HS-5 (cell line): ENCODE data around the gene ABCF1.
"Not testable (repeated sequence)": the region's sequence is repeated elsewhere in the genome, so short reads cannot be mapped to it uniquely, and the experiment has no call there.

Experiments
- DNase-seq: peaks from one replicate; pipeline ENCODE4 v3.0.0-alpha.2; 2012; ENCODE audit warnings: low read depth

The ABCF1 gene

DNA sequence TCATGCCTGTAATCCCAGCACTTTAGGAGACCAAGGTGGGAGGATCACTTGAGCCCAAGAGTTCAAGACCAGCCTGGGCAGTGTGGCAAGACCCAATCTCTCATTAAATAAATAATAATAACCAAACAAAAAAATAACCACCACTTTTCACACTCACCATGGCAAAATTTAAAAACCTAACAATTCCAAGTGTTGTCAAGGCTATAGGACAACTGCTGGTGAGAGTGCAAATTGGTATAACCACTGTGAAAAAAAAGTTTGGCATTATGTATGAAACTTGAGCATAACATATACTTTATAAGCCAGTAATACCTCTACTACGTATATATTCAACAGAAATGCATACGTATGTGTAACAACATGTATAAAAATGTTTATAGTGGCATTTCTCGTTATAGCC lies 10.3 kb upstream of the ABCF1 start:
- no peak for DNase-seq

GRCh38 chr6:30562470-30563425 lies 8.5 kb upstream of the ABCF1 start:
- DNase-seq, result no peak

DNA sequence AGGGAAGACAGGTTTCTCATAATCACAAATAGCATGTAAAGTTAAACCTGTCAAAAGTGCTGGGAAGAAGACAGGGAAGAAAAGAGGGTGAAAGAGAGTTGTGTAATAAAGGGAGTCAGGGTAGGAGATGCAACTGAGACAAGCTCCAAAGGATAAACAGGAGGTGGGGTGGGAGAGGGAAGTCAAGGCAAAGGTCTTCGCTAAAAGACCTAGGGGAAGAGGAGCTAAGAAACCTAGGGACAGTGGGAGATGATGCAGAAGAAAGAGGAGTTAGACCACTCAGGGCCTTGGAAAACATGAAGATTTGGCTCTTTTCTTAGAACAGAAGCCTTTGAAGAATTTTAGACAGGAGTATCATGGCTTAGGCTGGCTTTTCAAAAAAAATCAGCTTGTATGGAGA lies 7.1 kb upstream of the ABCF1 start:
- DNase-seq, result no peak

GRCh38 chr6:30565772-30566171 lies 5.5 kb upstream of the ABCF1 start:
- DNase-seq, result no peak

GRCh38 chr6:30568245-30568644 lies 3.0 kb upstream of the ABCF1 start:
- no peak for DNase-seq

DNA sequence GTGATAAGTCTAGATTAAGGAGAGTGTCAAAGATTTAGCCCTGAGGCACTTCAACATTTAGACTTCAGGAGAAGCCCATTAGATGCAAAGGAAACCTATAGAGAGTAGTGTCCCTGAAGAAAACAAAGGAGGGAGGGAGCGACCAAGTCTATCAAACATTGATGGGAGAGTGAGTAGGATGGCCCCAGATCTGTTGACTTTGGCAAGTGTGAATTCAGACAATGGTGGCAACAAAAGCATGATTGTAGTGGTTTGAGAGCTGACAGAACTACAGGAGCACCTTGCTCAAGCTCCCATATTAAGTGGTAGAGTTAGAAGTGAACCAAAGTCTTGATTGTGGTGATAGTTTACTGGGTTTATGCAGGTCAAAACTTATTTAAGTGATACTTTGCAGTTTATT lies 979 bp upstream of the ABCF1 start:
- DNase-seq, result no peak

DNA sequence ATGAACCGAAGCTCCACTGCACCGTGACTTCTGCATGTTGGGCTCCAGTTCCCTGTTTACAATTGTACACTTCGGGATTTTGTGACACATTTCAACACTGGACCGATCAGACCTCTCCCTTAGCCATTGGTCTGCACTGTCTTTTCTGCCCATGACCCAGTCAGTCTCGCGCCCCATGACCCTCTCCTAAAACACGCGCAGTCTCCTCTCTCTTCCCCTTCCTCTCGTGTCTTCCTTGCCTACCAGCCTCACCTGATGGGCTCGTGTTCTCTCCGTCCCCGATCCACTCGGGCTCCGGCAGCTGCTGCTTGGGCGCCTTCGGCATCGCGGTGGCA lies 535 bp upstream of the ABCF1 start:
- no peak for DNase-seq

DNA sequence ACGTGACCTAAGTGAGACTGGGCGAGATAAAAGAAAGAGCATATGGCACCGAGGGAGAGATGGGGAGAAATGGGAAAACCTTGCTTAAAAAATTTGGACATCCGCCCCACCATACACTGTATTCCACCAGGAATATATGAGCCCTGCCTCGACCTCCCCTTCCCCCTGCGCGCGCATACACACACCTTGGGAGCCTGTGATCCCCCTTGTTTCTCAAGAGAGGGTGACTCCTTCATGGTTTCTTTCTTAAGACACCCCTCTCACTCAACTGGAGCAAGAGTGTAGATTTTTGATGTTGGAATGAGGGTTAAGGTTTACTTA lies 480 bp downstream of the ABCF1 start:
- no peak for DNase-seq

- no peak for DNase-seq
These were observed 906 bp downstream of the ABCF1 start for GRCh38 chr6:30572148-30572547.

- no peak for DNase-seq
These were observed 1.9 kb downstream of the ABCF1 start for GRCh38 chr6:30573113-30573512.

DNA sequence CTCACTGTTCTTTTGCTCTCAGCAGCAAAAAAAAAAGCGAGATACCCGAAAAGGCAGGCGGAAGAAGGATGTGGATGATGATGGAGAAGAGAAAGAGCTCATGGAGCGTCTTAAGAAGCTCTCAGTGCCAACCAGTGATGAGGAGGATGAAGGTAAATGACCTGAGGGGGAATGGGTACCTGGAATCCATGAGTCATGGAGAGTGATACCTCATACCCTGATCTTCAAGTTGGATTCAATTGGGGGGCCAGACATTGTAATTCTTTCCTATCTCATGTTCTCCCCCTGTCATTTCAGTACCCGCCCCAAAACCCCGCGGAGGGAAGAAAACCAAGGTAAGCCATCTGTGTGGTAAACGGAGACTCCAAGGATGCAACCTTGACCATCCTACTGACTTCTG lies 6.8 kb downstream of the ABCF1 start:
- DNase-seq, result no peak

DNA sequence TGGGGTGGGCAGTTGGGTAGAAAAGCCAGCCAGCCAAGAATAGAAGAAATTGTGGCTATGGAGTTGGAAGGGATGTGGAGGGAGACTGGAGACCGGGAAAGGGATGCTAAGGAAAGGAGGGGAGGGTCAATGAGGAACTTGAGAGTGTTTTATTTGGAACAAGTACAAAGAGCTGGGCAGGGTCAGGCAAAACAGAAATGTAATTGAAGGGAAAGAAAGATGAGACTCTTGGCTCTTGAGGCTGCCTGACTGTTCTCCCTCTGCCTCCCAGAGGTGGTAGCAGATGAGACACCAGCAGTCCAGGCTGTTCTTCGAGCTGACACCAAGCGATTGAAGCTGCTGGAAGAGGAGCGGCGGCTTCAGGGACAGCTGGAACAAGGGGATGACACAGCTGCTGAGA lies 12.7 kb downstream of the ABCF1 start:
- DNase-seq, result no peak

DNA sequence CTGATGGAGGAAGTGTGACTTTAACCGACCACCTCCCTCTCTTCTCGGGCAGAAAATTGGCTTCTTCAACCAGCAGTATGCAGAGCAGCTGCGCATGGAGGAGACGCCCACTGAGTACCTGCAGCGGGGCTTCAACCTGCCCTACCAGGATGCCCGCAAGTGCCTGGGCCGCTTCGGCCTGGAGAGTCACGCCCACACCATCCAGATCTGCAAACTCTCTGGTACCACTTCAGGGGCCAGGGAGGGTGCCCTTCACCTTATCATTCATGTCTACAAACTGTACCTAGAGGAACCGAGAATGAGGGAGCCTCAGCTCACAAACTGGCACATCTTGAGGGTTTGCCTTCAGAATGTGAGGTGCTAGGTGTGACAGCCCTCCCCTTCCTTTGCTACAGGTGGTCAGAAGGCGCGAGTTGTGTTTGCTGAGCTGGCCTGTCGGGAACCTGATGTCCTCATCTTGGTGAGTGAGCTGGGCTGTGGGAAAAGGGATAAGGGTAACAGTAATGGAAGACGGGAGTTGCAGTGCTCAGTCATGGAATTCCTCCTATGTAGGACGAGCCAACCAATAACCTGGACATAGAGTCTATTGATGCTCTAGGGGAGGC lies 18.6 kb downstream of the ABCF1 start:
- no peak for DNase-seq

GRCh38 chr6:30590509-30590908 lies 19.3 kb downstream of the ABCF1 start:
- DNase-seq, result no peak

DNA sequence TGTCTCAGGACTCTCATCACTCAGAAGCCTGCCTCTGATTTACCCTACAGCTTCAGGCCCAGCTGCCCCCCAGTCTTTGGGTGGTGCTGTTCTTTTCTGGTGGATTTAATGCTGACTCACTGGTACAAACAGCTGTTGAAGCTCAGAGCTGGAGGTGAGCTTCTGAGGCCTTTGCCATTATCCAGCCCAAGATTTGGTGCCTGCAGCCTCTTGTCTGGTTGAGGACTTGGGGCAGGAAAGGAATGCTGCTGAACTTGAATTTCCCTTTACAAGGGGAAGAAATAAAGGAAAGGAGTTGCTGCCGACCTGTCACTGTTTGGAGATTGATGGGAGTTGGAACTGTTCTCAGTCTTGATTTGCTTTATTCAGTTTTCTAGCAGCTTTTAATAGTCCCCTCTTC lies 19.8 kb downstream of the ABCF1 start:
- DNase-seq, result no peak

- no peak for DNase-seq
These were observed 21.0 kb downstream of the ABCF1 start for GRCh38 chr6:30592287-30592686.

- not testable (repeated sequence) for DNase-seq
These were observed 26.3 kb downstream of the ABCF1 start for GRCh38 chr6:30597315-30598144.

DNA sequence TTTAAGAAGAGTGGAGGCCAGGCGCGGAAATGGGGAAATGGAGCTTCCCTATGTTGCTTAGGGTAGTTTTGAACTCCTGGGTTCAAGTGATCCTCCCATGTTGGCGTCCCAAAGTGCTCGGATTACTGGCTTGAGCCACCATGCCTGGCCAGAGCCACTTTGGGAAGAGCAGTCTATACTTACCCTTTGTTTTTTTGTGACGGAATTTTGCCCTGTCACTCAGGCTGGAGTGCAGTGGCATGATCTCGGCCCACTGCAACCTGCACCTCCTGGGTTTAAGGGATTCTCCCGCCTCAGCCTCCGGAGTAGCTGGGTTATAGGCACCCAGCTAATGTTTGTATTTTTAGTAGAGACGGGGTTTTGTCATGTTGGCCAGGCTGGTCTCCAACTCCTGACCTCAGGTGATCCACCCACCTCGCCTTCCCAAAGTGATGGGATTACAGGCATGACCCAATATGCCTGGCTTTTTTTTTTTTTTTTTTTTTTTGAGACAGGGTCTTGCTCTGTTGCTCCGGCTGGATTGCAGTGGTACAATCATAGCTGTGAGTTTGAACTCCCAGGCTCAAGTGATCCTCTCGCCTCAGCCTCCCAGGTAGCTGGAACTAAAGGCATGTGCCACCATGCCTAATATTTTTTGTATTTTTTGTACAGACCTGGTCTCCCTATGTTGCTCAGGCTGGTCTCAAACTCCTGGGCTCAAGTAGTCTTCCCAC lies 27.8 kb downstream of the ABCF1 start:
- no peak for DNase-seq

- DNase-seq, result no peak
These were observed 28.5 kb downstream of the ABCF1 start for GRCh38 chr6:30599625-30600324.

DNA sequence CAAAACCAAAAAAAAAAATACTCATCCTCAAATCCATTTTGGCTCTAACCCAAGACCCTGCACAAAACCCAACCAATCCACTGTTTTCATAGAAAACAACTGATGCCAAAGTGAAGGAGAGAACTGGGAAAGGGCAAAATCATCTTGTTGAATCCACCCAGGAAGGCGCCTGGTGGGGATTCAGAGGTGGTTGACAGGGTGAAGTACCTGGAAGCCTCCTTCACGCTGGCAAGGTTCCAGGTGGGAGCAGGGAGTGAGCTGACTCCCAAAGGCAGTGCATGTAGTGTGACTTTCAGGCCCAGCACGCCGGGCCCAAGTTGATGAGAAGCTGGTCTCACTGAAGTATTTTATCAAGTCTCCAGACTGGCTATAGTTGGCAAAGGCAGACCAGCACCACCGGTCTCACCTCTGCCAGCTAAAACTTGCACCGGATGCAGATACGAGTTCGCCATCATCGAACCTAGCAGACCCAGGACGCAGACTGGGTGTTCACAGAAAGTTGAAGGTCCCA lies 29.3 kb downstream of the ABCF1 start:
- DNase-seq, result no peak

DNA sequence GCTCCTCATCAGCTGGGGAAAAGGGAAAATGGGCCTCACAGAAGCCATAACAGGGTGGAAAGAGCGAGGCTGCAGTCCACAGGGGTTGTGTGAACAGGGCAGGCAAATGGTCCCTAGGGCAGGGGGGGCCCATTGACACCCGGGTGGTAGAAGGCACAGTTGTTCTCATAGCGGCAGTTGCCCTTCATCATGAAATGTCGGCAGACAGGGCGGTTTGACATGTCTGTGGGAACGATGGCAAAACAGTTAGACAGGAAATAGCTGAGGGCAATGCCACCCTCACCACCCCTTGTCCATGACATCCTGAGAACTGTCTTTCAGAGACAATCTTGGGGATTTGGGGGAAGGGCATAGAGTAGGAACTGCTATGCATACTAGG lies 30.2 kb downstream of the ABCF1 start:
- DNase-seq, result no peak
